Right lobe of liver (tissue), 4 donors: ENCODE measurements around the gene RXFP2.

ENCODE experiments used
- POLR2A ChIP-seq: fragments of 450-650 bp; IDR thresholded peaks from one replicate; pipeline ENCODE4 v1.6.1; 2017; ENCODE audit warnings: antibody characterized with exemption, mild to moderate bottlenecking
- TF ChIP-seq, protein P1 (sequence below), 4 donors: fragments of 200-600 bp in 3 of 4; fragments of 450-650 bp in 1 of 4; IDR thresholded peaks; one replicate each; pipeline versions ENCODE4 v1.5.1 to v1.8.0; 2016 to 2022; ENCODE audit warnings: antibody characterized with exemption in 4 of 4, mild to moderate bottlenecking in 2 of 4
- donor health status: DM: no; HTN: no; CAD: no.
- donor health status: DM: no; HTN: no; CAD: no.
- donor health status: DM: no; HTN: yes; CAD: no.

DNA sequence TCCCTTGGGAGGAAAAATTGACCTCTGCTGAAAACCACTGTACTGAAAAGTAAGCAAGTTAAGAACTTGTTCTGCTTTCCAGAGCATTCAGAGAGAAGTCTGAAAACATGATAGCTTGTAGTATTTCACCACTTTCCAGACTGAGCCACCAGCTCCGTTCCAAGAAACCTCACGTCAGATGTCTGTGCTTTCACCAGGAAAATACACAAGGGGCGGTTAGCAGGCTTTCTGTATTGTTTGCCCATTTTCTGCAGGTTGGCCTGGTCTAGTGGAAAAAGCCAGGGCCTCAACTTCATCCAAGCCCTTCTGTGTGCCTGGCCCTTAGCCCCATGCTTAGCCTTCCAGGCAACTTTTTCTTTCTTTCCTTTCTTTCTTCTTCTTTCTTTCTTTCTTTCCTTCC, 36.4 kb downstream of the RXFP2 start:
- TF ChIP-seq, protein P1, sequence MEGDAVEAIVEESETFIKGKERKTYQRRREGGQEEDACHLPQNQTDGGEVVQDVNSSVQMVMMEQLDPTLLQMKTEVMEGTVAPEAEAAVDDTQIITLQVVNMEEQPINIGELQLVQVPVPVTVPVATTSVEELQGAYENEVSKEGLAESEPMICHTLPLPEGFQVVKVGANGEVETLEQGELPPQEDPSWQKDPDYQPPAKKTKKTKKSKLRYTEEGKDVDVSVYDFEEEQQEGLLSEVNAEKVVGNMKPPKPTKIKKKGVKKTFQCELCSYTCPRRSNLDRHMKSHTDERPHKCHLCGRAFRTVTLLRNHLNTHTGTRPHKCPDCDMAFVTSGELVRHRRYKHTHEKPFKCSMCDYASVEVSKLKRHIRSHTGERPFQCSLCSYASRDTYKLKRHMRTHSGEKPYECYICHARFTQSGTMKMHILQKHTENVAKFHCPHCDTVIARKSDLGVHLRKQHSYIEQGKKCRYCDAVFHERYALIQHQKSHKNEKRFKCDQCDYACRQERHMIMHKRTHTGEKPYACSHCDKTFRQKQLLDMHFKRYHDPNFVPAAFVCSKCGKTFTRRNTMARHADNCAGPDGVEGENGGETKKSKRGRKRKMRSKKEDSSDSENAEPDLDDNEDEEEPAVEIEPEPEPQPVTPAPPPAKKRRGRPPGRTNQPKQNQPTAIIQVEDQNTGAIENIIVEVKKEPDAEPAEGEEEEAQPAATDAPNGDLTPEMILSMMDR (IDR thresholded peaks at IDR 0.05): no peak
- no peak for TF ChIP-seq POLR2A
